Stimulated activated CD4-positive, alpha-beta T cell treated with anti-CD3 and anti-CD28 coated beads, Interleukin-2, amount 100 ng/mL, for 48 hours (primary cell): ENCODE results near the gene MRPS35.

Experiments
- DNase-seq, 2 donors: peaks; one replicate each; pipeline ENCODE4 v3.0.0-alpha.2; 2020

MRPS35 gene

DNA sequence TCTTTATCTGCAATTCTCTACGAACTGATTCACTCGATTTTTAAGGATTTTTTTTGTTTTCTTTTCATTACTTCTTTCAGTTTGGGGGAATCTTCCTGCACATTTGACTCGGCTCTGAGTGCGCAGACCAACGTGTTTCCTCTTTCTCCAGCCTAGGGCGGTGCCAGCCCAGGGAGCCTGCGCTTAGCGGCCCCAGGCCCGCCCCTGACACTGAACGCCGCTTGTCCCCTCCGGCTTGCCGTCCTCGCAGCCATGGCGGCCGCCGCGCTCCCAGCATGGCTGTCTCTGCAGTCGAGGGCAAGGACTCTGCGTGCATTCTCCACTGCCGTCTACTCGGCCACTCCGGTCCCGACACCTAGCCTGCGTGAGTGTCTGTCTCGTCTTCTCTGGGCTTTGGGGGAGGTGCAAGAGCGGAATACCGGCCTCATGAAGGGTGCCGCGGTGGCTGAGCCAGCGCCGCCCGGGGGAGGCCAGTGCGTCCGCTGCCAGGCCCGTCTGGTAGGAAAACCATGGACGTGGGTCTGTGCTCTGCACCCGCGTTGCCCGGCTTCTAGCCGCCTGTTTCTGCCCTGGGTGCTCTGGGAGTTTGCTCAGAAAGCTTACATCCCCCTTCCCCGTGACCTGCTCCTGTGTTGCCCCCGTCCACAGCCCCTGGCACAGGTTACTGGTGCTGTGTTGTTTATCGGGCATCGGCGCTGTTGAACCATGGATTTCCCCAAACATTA is at the start of gene MRPS35:
Gene MRPS35, plus strand, starts transcription at position 241 of the 725 bp plus-strand sequence. Its CDS starts 12 bp downstream, at position 253.
- peak; percentile 88 to 90 for DNase-seq

DNA sequence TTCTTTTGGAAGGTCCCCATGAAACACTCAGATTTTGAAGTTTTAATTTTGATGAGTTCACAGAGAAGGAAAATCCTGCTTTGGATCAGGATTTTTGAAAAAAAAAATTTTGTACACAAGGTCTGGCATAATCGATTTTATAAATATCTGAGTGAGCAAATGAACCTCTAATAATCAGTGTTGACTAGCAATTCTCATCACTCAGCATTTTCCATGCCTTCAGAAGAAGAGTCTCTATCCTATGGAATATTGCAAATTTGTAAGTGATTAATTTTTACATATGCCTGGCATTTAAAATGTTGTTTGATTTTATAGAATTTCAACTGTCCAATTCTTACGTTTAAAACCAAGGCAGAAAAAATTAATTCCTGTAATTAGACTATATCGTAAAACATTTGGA is 44.9 kb upstream of the MRPS35 start:
- no peak for DNase-seq

DNA sequence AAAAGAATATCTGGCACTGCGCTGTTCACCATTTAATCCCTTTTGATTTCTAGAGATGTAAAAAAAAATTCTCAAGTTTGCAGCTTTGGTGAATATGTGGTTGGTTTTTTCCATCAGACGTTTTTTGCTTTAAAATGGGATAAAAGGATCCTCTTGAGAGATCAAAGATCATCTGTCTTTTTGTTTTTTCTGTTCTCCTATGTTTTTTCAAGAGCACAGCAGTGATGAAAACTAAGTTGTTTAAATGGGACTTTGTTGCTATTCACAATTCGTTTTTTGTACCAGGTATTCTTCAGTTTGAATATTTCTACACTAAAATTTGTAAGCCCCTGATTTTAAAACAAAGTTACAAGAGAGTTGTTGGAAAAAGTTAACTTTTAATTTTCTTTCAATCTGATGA is 44.1 kb upstream of the MRPS35 start:
- no peak for DNase-seq

DNA sequence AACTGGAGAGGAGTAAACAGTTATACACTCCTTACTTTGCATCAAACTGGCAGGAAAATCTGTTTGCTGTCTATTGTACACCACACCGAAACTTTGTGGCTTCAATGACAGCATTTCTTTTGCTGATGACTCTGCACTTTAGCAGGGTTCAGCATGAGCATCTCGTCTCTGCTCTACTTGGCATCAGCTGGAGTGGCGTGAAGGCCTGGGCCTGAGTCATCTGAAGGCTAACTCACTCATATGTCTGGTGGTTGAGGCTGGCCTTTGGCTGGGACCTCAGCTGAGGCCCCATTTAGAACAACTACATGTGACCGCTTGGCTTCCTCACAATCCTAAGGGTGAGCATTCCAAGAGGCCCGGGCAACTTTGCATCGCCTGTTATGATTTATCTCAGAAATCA is 43.1 kb upstream of the MRPS35 start:
- peak in 1 of 2 donors; percentile 3 for DNase-seq

DNA sequence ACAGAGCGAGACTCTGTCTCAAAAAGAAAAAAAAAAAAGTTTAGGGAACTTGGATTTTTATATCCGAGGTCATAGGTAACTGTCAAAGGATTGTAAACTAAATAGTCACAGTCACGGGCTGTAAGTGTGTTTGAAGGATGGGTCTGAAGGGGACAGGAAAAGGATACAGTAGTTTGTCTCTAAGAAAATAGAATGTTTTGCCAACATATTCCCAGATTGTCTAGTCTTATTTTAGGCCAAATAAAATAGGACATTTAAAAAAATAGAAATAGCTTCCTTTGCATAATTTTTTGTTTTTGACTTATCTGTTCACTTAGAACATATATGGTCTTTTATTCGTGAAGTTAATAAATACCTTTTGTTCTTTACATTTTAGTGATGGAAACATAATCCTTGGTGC is 38.6 kb upstream of the MRPS35 start:
- no peak for DNase-seq

DNA sequence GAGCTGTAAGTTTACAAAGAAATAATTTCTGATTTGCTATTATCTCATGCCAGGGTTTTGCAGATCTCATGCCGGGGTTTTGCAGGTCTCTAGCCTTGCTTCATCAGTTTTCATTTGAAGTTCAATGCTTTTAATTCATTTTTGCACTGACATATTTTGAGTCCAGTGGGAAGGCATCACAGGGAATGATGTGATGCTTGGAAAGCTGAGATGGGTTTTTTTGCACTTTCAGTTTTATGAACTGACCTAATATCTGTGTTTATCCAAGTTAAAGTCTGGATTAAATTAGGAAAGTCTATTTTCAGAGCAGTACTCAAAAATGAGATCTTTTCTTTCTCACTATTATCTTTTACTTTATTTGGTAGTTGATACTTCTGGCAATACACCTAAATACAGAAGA is 38.0 kb upstream of the MRPS35 start:
- DNase-seq = no peak

DNA sequence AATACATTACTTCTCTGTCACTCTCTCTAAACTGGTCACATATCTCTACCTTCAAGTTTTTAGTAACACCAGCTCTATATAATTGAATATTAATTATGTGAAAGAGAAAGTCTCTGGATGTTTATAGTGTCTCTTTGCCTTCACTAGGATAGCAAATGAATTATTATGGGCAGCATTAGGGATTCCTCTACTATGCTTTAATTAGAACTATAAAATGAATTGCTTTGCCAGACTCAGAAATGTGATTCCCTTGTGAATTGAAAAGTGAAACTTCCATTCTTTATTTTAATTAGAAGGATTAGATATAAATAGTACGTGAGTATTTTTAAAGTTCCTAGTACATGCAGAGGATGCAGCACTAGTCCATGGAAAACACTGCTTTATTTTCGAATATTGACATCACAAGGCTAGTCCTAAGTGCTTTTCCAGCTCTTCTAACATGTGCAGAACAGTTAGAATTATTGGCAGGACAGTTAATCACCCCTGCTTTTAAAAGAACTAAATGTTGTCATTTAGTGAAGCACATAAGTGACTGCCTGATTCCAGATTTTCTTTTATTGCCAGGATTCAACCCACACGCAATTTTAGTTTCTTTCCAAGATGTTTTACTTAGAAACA is 37.4 kb upstream of the MRPS35 start:
- no peak for DNase-seq

DNA sequence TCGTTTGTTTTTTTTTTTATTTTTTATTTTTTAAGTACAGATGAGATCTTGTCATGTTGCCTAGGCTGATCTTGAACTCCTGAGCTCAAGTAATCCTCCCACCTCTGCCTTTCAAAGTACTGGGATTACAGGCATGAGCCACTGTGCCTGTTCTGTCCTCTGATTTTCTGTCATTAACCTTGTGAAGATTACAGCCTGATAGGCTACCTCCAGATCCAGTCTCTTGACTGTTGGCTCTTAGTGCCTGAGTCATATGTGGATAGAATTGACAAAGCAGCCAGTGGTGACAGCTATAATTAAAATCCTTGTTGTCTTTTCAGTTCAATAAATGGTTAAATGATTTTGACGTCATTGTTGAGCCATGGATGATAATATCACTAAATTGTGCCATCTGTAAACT is 35.6 kb upstream of the MRPS35 start:
- DNase-seq = no peak

DNA sequence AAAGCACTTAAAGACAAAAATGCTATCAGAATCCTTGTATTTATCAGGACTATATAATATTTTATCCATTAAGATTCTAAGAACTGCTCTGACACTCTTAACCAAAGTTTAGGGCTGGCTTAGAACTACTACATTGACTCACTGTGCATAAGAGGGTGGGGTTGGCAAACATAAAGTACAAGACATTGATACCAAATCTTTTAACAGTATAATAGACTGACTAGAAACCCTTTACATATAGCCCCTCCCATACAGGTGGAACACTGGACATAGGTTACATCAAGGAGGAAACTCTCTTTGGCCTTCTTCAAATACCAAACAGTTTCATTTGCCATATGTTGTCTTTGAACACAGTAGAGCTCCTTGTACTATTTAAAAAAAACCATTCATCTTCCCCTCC is 30.0 kb upstream of the MRPS35 start:
- no peak for DNase-seq

DNA sequence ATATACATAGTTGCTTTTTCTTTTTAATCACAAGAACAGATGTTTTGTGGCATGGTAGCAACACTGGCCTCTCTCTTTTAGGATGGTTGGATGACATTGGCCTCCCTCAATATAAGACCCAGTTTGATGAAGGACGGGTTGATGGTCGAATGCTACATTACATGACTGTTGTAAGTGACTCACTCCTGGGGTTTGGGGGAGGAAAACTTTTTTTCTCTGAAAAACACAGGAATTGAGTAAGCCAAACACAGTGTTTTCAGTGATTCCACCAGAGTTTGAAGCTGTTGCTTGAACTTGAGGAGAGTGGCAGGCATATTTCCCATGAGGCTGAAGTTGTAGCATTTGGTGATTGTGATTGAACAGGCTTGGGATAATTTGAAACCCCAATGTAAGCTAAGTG is 28.1 kb upstream of the MRPS35 start:
- DNase-seq = no peak

DNA sequence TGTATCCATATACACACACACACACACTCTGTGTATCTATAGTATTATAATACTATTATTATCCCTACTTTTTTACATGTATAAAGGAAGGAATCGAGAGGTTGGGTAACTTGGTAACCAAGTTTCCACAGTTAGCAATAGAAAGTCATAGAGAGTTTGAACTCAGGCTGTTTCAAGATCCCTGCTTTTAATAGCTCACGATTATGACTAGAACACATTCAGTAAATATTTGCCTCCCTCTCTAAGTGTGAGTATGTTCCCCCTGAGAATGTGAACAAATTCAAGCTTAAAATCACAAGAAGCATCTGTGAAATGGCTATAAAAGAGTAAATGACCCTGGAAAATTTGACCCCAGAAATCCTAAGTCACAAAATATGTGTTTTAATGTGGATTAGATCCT is 25.4 kb upstream of the MRPS35 start:
- DNase-seq = no peak

DNA sequence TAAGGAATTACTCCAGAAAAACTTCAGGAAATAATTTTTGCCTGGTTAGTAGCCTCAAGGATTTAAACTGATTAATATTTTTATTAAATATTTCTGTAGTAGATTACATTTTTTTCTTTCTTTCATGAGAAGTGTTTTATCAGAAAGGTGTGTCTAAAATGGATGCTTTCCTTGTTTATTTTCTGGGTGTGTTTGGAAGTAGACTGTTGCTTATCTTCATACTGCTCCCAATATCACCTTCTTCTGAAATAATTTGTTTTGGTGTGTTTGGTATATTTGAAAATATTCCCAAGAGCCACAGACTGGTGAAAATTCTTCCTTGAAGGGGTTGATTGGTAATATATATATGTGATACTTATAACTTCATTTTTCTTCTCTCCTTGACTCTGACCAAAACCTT is 24.5 kb upstream of the MRPS35 start:
- DNase-seq = no peak

DNA sequence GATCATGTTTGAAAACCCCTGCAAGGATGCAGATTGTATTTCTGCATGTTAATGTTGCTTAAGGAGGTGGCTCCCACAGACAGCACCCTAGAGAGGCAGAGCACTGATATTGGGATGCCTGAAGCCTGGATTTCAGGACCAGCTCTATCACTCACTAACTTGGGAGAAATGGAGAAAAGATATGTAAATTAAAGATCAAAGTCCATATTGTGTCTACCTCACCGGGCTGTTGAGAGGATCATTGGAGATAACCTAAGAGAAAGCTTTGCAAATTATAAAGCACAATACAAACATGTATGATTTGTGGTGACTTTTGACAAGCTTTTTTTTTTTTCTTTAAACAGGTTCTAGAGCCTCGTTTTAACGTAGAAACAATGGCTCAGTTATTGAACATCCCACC is 22.0 kb upstream of the MRPS35 start:
- no peak for DNase-seq

DNA sequence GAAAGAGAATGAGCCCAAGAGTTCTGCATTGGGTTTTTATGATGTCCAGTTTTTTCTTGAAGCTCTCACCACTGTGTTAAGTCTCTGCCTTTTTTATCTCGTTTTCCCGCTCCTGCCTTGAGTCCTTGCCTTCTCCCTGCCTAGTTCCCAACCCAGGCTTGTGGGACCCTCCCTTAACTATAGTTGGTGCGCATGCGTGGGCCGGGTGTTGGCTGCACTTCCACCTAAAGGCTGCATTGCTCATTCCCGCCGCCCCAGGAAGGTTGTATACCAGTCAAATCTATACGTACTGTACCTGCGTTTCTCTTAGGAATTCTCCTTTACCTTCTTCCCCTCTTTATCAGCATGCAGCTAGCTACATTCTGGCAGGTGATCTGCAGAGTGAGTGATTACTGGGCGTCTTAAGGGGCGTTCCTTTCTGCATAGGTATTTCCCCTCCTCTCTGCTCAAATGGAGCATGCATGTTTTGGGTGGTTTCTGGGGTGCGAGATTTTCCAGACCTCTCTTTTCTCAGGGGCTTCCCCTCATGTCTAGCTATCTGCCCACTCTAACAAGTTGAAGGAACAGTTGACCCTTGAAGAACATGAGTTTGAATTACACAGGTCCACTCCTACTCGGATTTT is 21.0 kb upstream of the MRPS35 start:
- DNase-seq = no peak

DNA sequence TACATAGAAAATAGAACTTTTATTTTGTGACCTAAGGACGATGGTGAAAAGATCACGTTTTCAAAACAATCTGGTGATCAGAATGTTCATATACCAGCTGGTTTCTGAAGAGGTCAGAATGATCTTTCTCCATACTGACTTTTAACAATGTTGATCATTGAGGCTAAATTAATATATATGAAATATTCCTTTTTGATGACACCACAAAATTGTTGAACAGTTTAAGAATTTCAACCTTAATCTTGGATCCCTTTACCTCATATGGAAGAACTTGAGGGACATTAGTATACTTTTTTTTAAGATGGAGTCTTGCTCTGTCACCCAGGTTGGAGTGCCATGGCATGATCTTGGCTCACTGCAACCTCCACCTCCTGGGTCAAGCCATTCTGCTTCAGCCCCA is 17.2 kb upstream of the MRPS35 start:
- no peak for DNase-seq

DNA sequence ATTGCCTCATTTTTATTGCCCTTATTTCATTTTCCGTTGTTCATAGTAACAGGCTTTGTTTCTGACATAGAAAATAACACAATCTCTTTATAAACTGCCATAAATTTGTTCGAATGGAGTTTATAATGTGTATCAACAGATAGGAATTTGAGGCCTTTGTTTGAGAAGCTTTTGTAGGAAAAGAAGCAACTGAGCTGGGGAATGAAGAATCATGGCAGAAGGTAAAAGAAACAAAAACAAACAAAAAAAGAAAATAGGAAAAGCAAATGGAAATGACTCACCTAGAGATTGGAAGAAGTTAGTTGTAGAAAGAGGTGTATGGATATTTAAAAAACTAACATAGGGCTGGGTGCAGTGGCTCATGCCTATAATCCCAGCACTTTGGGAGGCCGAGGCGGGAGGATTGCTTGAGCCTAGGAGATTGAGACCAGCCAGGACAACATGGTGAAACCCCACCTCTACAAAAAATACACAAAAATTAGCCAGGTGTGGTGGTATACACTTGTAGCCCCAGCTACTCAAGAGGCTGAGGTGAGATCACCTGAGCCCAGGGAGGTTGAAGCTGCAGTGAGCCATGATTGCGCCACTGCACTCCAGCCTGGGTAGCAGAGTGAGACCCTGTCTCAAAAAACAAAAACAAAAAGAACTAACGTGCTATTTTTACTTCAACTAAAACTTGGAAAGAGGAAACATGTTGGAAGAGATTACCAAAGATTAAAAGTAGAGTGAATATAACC is 14.9 kb upstream of the MRPS35 start:
- no peak for DNase-seq

DNA sequence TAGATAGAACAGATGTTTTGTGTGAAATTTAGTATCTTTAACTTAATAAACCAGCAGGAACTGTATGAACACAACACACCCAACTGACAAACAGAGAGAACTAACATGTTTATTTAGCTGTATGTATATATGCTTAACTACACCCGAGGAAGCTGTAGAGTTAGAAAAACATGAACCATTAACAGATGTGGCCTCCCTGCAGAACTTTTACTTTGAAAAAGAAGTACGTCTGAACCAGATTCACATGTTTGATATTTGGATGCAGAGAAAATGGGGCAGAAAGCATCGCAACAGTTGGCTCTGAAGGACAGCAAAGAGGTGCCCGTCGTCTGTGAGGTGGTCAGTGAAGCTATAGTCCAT is 14.4 kb upstream of the MRPS35 start, which contains the start of gene REP15:
Gene REP15, plus strand, starts transcription at position 155 of the 360 bp plus-strand sequence. Its CDS starts 116 bp downstream, at position 271.
- DNase-seq = no peak

DNA sequence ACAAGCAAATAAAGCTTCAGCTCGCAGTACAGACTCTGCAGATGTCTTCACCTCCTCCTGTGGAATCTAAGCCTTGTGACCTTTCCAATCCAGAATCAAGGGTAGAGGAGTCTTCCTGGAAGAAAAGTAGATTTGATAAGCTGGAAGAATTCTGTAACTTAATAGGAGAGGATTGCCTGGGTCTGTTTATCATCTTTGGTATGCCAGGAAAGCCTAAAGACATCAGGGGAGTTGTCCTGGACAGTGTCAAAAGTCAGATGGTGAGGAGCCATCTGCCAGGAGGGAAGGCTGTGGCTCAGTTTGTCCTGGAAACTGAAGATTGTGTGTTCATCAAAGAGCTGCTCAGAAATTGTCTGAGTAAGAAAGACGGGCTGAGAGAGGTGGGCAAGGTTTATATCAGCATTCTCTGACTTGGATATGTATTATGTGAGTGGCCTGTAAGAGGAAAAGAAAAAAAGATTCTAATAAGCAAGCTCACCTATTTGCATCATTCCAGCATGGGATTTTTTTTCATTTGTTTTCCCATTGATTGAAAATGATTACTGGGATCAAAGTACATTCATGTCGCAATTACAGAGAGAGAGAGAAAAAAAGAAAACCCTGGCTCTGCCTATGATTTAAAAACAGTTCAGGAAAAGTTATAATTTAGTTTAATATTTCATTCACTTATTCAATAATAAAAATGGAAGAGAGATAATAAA is 13.6 kb upstream of the MRPS35 start:
- no peak for DNase-seq

DNA sequence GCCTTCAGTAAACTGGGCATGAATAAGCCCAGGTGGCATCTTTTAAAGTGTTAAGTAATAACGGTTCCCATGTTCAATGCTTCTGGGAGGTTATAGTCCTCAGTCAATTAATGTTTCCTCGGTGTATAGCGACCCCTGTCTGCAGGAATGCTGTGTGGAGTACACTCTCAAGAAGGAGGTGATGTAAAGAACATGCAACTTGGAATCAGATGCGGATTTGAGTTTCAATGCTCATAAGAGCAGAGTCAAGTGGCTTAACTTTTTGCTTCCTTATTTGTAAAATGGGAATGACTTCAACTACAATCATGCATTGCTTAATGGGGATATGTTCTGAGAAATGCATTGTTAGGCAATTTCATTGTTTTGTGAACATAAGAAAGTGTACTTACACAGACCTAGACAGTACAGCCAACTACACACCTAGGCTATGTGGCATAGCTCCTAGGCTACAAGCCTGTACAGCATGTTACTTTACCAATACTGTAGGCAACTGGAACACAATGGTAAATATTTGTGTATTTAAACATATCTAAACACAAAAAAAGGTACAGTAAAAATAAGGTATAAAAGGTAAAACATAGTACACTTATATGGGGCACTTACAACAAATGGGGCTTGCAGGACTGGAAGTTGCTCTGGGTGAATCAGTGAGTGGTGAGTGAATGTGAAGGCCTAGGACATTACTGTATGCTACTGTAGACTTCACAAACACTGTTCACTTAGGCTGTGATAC is 6.7 kb upstream of the MRPS35 start:
- peak; percentile 72 to 74 for DNase-seq

DNA sequence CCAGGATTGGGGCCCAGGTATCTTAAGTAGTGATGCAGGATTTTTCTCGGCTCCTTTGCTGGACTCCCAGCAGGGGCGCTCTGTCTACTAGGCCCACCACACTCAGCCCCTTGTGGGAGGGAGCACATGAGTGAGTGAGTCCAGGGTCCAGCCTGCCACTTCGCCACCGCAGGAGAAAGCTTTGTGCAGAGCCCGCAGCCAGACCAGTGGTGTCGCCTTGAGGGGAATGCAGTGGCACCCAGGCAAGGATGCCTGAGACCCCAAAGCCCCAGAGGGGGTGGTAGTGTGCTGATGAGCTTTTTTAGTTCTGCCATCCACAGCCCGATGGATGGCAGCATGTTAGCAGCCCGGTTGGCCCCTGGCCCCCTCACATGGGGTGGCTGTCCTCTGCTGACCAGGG is 5.4 kb upstream of the MRPS35 start:
- no peak for DNase-seq

DNA sequence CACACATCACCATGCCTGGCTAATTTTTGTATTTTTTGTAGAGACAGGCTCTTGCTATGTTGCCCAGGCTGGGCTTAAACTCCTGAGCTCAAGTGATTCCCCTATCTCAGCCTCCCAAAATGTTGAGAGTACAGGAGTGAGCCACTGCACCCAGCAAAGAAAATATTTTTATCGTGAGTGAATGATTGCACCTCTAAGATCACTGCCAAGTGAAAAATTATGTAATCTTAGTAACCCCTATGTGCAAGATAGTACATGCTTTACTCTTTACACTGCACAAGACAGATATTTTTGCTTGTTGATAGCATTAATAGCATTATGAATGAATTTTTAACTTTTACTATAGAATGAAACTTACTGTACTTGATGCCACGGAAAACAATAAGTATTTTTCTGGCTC is 3.4 kb upstream of the MRPS35 start:
- no peak for DNase-seq

DNA sequence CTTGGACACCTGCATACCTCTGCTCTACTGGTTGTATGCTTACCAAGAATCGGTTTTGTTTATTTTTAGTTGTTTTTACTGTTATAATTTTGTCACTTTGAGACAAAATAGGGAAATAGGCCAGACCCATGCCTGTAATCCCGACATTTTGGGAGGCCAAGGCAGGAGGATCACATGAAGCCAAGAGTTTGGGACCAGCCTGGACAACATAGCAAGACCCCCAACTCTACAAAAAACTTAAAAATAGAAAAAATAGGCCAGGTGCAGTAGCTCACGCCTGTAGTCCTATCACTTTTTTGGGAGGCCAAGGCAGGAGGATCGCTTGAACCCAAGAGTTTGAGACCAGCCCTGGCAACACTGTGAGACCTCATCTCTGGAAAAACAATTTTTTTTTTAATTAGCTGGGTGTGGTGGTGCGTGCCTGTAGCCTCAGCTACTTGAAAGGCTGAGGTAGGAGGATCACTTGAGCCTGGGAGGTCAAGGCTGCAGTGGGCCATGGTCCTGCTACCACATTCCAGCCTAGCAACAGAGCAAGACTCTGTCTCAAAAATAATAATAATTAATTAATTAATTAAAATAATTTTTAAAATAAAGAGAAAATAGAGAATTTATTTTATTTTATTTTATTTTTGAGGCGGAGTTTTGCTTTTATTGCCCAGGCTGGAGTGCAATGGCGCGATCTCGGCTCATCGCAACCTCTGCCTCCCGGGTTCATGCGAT is 1.3 kb upstream of the MRPS35 start:
- DNase-seq = no peak
